Measurements from ENCODE around the gene CYP26C1.
A peak's percentile ranks its signal among the peaks of the same experiment; 100 is the strongest.

The CYP26C1 gene, protein sequence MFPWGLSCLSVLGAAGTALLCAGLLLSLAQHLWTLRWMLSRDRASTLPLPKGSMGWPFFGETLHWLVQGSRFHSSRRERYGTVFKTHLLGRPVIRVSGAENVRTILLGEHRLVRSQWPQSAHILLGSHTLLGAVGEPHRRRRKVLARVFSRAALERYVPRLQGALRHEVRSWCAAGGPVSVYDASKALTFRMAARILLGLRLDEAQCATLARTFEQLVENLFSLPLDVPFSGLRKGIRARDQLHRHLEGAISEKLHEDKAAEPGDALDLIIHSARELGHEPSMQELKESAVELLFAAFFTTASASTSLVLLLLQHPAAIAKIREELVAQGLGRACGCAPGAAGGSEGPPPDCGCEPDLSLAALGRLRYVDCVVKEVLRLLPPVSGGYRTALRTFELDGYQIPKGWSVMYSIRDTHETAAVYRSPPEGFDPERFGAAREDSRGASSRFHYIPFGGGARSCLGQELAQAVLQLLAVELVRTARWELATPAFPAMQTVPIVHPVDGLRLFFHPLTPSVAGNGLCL

DNA sequence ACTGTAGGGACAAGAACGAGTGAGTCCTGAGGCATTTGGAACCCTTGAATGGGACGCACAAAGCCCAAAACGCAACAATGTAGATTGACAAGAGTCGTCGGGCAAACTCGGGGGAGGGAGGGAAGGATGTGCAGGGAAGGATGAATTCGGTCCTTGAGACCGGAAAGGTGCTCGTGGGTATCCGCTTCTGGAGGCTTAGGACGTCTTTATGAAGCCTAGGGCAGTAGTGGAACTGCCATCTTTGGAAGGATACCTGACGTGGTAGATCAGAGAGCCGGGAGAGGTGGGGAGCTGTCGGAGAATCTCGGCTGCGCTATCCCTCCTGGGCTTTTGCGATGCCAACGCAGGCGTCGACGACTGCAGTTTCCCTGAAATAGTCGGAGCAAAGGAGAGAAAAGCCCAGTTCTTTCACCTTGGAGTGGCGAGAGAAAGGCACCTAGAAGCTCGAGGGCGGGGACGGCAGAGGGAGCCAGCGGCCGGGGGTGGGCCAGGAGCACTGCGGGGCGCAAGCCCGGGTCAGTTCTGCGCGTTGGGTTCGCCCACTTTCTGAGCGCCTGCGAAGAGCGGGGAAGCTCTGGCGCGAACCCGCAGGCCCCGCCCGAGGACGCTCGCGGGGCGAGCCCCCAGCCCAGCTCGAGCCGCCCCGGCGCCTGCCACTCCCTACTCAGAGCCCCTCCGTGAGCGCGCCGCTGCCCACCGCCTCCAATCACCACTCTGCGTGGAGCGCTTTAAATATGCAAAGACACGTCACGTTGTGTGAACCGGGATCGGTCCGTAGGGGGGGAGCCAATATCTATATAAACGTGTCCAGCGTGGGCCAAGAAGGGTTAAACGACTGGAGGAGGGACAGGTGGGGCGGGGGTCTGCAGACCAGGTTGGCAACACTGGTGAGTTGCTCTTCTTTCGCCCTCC is at the start of gene CYP26C1:
CYP26C1 (plus strand) TSS at position 824 of the 912 bp plus-strand sequence. CDS start 466 bp downstream, outside the sequence.
- peak in 1 of 2 experiments; percentile 20 for DNase-seq

DNA sequence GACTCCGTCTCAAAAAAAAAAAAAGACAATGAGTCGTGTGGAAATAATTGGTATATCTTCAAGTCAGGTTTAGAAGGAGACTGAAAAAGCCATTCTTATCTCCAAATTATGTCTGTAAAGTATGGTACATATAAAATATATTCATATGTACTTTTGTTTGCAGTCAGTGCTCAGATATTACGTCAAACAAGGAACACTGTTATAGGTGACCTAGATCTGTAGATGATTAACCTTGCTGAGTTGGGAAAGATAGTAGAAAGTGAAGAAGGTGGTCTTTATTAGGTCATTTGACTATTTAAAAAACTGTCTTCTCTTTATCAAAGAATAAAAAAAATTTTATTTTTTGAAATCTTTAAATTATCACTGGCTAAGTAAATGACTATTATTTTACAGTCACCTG is 44.9 kb upstream of the CYP26C1 start:
- no peak for DNase-seq

- no peak for DNase-seq
Measured at GRCh38 chr10:93023013-93023650, 37.5 kb upstream of the CYP26C1 start.

GRCh38 chr10:93026072-93026471 is 34.5 kb upstream of the CYP26C1 start:
- DNase-seq: no peak

GRCh38 chr10:93027508-93027907 is 33.1 kb upstream of the CYP26C1 start:
- DNase-seq: no peak

DNA sequence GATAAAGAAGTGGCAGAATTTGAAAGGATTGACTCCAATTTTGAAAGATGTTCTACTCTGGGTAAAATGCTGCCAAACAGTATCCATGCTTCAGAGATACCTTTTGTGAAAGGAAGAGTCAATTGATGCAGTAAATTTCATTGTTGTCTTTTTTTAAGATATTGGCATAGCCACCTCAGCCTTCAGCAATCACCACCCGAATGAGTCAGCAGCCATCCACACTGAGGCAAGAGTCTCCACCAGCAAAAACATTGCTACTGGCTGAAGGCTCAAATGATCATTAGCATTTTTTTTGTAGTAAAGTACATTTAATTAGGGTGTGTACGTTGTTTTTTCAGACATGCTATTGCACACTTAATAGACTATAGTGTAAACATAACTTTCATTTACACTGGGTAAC is 31.7 kb upstream of the CYP26C1 start:
- no peak for DNase-seq

GRCh38 chr10:93030409-93030808 is 30.2 kb upstream of the CYP26C1 start:
- DNase-seq: no peak

- DNase-seq: no peak
Measured at GRCh38 chr10:93032105-93032808, 28.3 kb upstream of the CYP26C1 start.

GRCh38 chr10:93032809-93033137 is 27.8 kb upstream of the CYP26C1 start:
- no peak for DNase-seq

DNA sequence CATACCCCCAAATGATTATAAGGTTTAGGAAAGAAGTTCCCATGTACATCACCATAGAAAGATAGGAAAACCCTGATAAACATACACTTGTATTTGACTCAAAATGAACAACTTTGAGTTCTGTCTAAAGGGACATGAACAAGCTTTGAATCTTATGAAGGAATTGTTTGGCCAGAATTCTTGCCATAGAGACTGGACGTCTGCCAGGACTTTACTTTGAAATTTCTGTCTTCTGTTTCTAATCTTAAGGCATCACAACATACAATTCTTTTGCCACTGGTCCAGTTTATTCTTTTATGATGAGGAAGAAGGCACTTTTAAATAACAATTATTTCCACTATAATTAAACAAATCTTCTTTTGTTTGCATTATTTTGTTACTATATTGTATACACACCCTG is 26.2 kb upstream of the CYP26C1 start:
- no peak for DNase-seq

- no peak for DNase-seq
Measured at GRCh38 chr10:93039110-93039509, 21.5 kb upstream of the CYP26C1 start.

GRCh38 chr10:93039721-93040120 is 20.9 kb upstream of the CYP26C1 start:
- no peak for DNase-seq

DNA sequence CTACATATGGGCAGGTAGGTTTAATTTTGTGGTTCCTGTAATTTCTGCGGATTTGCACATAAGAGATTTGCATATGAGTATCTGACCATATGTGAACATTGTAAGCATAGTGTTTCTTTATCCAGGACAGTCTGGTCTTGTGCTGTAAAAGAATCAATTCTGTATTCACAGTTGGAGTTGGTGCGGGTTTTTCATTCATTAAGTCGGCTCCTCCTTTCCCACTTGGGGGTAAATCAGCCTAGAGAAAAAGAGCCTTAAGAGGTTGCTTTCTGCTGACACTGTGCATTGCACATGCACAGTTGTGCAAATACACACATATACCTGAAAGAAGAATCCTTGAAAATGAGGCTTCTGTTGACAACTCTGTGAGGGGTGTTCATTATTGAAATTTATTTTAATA is 6.1 kb upstream of the CYP26C1 start:
- DNase-seq: no peak

GRCh38 chr10:93058139-93058538 is 2.5 kb upstream of the CYP26C1 start:
- no peak for DNase-seq

DNA sequence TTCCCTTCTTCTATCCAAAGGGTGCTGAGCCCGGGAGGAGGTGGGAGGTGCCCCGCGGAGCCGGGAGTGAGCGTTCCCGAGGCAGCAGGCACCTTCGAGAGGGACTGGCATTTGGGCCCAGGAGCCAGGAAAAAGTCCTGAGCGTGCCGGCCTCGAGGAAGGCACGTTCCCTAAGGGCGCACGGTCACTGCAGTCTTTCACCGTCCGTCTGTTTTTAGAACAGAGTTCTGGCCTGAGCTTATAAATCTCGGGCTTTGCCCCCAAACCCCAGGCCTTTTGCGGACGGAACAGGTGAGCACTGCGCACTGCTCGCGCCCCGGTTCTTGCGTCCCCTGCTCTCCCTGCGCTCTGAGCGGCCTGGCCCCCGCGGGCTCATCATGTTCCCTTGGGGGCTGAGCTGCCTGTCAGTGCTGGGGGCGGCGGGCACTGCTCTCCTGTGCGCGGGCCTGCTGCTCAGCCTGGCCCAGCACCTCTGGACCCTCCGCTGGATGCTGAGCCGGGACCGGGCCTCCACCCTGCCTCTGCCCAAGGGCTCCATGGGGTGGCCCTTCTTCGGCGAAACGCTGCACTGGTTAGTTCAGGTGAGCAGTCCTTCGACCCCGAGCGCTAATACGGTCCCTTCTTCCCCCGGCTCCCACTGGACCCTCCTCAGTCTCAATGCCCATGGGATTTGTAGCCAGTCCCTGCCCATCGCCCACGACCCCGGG is 442 bp downstream of the CYP26C1 start:
- no peak for DNase-seq

DNA sequence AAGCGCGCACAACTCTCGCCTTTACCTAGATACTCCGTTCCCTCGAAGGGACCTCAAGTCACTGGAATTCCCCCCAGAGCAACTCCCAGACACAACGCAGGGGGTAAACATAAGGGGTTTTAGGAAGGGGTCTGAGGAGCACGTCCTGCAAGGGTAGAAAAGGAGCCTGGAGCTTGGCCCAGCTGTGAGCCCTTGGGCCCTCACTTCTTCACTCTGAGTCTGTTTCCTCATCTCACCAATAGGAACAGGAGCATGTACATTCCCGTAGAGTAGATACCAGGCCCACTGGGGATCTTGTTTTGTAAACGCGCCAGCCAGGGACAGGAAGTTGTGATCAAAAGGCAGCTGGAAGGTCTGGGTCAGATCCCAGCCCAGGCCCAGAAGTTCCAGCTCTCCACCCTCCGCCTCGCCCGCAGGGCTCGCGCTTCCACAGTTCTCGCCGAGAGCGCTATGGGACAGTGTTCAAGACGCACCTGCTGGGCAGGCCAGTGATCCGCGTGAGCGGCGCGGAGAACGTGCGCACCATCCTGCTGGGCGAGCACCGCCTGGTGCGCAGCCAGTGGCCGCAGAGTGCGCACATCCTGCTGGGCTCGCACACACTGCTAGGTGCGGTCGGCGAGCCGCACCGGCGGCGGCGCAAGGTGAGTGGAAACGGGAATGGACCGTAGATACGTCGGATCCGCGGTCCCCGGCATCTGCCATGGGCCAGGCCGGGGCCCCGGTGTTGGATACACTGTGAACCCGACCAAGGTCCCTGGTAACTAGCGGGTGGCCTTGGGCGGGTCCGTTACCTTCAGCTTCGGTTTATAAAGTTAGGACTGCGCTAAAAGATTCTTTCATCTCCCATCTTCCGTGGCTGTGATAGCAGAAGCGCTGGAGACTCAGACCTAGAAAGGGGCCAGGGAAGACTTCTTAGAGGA is 1.3 kb downstream of the CYP26C1 start:
- peak; percentile 48 to 55 for DNase-seq

- DNase-seq: peak; percentile 69 to 77
Measured at GRCh38 chr10:93062514-93063143, 2.0 kb downstream of the CYP26C1 start.

DNA sequence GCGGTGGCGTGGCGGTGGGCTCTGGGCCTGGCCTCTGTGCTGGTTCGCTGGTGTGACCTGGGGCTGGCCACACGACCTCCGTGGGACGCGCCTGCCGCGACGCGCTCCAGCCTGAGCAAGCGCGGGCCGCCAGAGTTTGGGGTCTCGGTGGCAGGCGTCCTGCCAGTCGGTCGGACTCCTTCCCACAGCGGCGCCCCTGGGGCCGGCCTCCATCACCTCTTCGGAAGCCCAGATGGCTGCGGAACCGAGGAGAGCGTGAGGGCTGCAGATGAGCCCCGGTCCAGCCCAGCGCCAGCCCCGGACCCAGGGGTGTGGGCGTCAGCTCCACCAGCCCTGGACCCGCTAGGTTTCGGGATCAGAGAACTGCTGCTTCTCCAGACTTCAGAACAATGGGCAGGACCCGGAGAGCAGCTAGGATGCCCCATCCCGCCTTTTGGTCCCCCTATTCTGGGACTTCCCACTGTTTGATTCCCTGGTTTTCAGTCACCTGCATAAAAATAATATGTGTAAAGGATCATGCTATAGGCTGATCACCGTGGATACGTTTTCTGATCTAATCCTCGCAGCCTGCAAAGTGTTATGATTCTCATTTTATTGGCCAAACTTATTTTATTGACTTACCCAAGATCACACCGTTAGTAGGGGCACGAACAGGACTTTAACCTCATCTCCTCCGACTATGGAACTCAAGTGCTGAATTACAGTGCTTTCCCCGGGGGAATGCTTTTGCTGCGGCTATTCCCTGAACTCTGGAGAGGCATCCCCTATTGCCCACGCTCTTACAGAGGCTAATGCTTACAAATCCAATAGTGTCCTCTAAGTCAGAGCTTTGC is 2.8 kb downstream of the CYP26C1 start:
- DNase-seq: no peak

- peak in 1 of 2 experiments; percentile 17 for DNase-seq
Measured at GRCh38 chr10:93063977-93064660, 3.5 kb downstream of the CYP26C1 start.
